ENCODE measurements around the gene HIGD1B.

HIGD1B gene

GRCh38 chr17:44840274-44840673 is 7.4 kb upstream of the HIGD1B start:
- no peak for DNase-seq

GRCh38 chr17:44840936-44841335 is 6.7 kb upstream of the HIGD1B start:
- no peak for DNase-seq

GRCh38 chr17:44842748-44843147 is 4.9 kb upstream of the HIGD1B start:
- no peak for DNase-seq

- DNase-seq: no peak
These were observed 3.3 kb upstream of the HIGD1B start for GRCh38 chr17:44844390-44844830.

GRCh38 chr17:44846206-44846605 is 1.5 kb upstream of the HIGD1B start:
- no peak for DNase-seq

- no peak for DNase-seq
These were observed 643 bp downstream of the HIGD1B start for GRCh38 chr17:44848257-44848795.

GRCh38 chr17:44848961-44849489 is 1.3 kb downstream of the HIGD1B start:
- no peak for DNase-seq

GRCh38 chr17:44850025-44850424 is 2.3 kb downstream of the HIGD1B start:
- DNase-seq: no peak

GRCh38 chr17:44850612-44851011 is 2.9 kb downstream of the HIGD1B start:
- no peak for DNase-seq

GRCh38 chr17:44854192-44854591 is 6.5 kb downstream of the HIGD1B start:
- no peak for DNase-seq

GRCh38 chr17:44859701-44860100 is 12.0 kb downstream of the HIGD1B start:
- no peak for DNase-seq

GRCh38 chr17:44862278-44862914 is 14.7 kb downstream of the HIGD1B start:
- no peak for DNase-seq

- DNase-seq: no peak
These were observed 15.6 kb downstream of the HIGD1B start for GRCh38 chr17:44863061-44863918.

- no peak for DNase-seq
These were observed 17.1 kb downstream of the HIGD1B start for GRCh38 chr17:44864831-44865230.

GRCh38 chr17:44865231-44865660 is 17.6 kb downstream of the HIGD1B start:
- DNase-seq: peak; percentile 68

GRCh38 chr17:44865931-44866330 is 18.2 kb downstream of the HIGD1B start:
- DNase-seq: no peak

- no peak for DNase-seq
These were observed 20.2 kb downstream of the HIGD1B start for GRCh38 chr17:44867841-44868240.

GRCh38 chr17:44871556-44871955 is 23.9 kb downstream of the HIGD1B start:
- no peak for DNase-seq

GRCh38 chr17:44872131-44872768 is 24.6 kb downstream of the HIGD1B start:
- DNase-seq: peak; percentile 81

- DNase-seq: no peak
These were observed 28.1 kb downstream of the HIGD1B start for GRCh38 chr17:44875761-44876160.

GRCh38 chr17:44877121-44877520 is 29.4 kb downstream of the HIGD1B start:
- DNase-seq: no peak

GRCh38 chr17:44878627-44879221 is 31.0 kb downstream of the HIGD1B start:
- DNase-seq: peak; percentile 39

GRCh38 chr17:44879376-44879775 is 31.7 kb downstream of the HIGD1B start:
- no peak for DNase-seq

Measured in DMS79 treated with DMSO at 0.1 percent for 48 hours (cell line).